Mesenchymal stem cell (in vitro differentiated cells and primary cell): Measurements from ENCODE around the gene ANKRD40CL.

Experiments used
- DNase-seq: peaks from one replicate; pipeline ENCODE4 v3.0.0-alpha.2; 2013
- H2AFZ ChIP-seq: one replicate; pipeline ENCODE4 v1.6.1; 2013; ENCODE audit warnings: low read depth, mild to moderate bottlenecking, control low read depth, inconsistent platforms, low read length, moderate library complexity
- H2AK5ac ChIP-seq: 2 replicates; pipeline ENCODE4 v1.6.1; 2013; ENCODE audit warnings: low read length, moderate library complexity, mild to moderate bottlenecking, inconsistent platforms; ENCODE audit not compliant: severe bottlenecking
- H2BK120ac ChIP-seq: one replicate; pipeline ENCODE4 v1.6.1; 2013; ENCODE audit warnings: low read depth, mild to moderate bottlenecking, inconsistent platforms, low read length, moderate library complexity
- H2BK12ac ChIP-seq, 2 experiments: one replicate each; pipeline ENCODE4 v1.6.1; 2013; ENCODE audit warnings: inconsistent platforms in 2 of 2, low read length in 2 of 2, mild to moderate bottlenecking in 2 of 2, moderate library complexity in 2 of 2, control low read depth in 1 of 2
- H2BK15ac ChIP-seq: one replicate; pipeline ENCODE4 v1.6.1; 2013; ENCODE audit warnings: mild to moderate bottlenecking, low read depth, inconsistent platforms; ENCODE audit not compliant: poor library complexity, severe bottlenecking
- H2BK5ac ChIP-seq: 2 replicates; pipeline ENCODE4 v1.6.1; 2013; ENCODE audit warnings: low read depth, mild to moderate bottlenecking, low read length, control low read depth, inconsistent platforms; ENCODE audit not compliant: poor library complexity, severe bottlenecking
- H3K14ac ChIP-seq, 2 experiments: one replicate each; pipeline ENCODE4 v1.6.1; 2013; ENCODE audit warnings: inconsistent platforms in 2 of 2, low read length in 2 of 2, control low read depth in 1 of 2, mild to moderate bottlenecking in 1 of 2, moderate library complexity in 1 of 2
- H3K18ac ChIP-seq, 2 experiments: one replicate each; pipeline ENCODE4 v1.6.1; 2013; ENCODE audit warnings: inconsistent platforms in 2 of 2, low read length in 2 of 2, control low read depth in 1 of 2, low read depth in 1 of 2, mild to moderate bottlenecking in 1 of 2
- H3K23ac ChIP-seq, 2 experiments: one replicate each; pipeline ENCODE4 v1.6.1; 2013; ENCODE audit warnings: inconsistent platforms in 2 of 2, low read length in 2 of 2, mild to moderate bottlenecking in 2 of 2, moderate library complexity in 2 of 2, control low read depth in 1 of 2
- H3K27ac ChIP-seq: 2 replicates; pipeline ENCODE4 v1.5.1; 2013; ENCODE audit warnings: mild to moderate bottlenecking, moderate library complexity, low read length, control low read depth, inconsistent platforms; ENCODE audit not compliant: poor library complexity, severe bottlenecking
- H3K27me3 ChIP-seq, 2 experiments: 2 replicates each; pipeline versions ENCODE4 v1.6.1 to v1.7.0; 2013; ENCODE audit warnings: low read length in 2 of 2, mild to moderate bottlenecking in 2 of 2, moderate library complexity in 2 of 2, control low read depth in 1 of 2, inconsistent platforms in 1 of 2; ENCODE audit not compliant: control insufficient read depth in 1 of 2, insufficient read depth in 1 of 2
- H3K36me3 ChIP-seq, 2 experiments: 2 replicates each; pipeline versions ENCODE4 v1.6.1 to v1.7.0; 2013; ENCODE audit warnings: low read length in 2 of 2, control low read depth in 1 of 2, inconsistent platforms in 1 of 2, low read depth in 1 of 2, mild to moderate bottlenecking in 1 of 2; ENCODE audit not compliant: insufficient read depth in 2 of 2, control insufficient read depth in 1 of 2
- H3K4ac ChIP-seq, 2 experiments: one replicate each; pipeline ENCODE4 v1.6.1; 2013; ENCODE audit warnings: inconsistent platforms in 2 of 2, low read length in 2 of 2, mild to moderate bottlenecking in 2 of 2, moderate library complexity in 2 of 2, control low read depth in 1 of 2, low read depth in 1 of 2
- H3K4me1 ChIP-seq: 2 replicates; pipeline ENCODE4 v1.6.1; 2013; ENCODE audit warnings: low read depth, low read length, control low read depth; ENCODE audit not compliant: control insufficient read depth, insufficient read depth
- H3K4me2 ChIP-seq: 2 replicates; pipeline ENCODE4 v1.6.1; 2013; ENCODE audit warnings: low read length, mild to moderate bottlenecking, inconsistent platforms; ENCODE audit not compliant: poor library complexity, severe bottlenecking
- H3K4me3 ChIP-seq, 2 experiments: 2 replicates each; pipeline versions ENCODE4 v1.5.1 to v1.7.0; 2013; ENCODE audit warnings: low read length in 2 of 2, mild to moderate bottlenecking in 2 of 2, control low read depth in 1 of 2, low read depth in 1 of 2; ENCODE audit not compliant: insufficient read depth in 1 of 2
- H3K79me1 ChIP-seq: replicated peaks from 2 replicates; pipeline ENCODE4 v1.6.1; 2013; ENCODE audit warnings: mild to moderate bottlenecking, control low read depth, low read length, inconsistent platforms; ENCODE audit not compliant: poor library complexity, severe bottlenecking
- H3K9ac ChIP-seq: 2 replicates; pipeline ENCODE4 v1.7.0; 2013; ENCODE audit warnings: mild to moderate bottlenecking, low read length, moderate library complexity
- H3K9me3 ChIP-seq: 2 replicates; pipeline ENCODE4 v1.7.0; 2013; ENCODE audit warnings: mild to moderate bottlenecking, low read length; ENCODE audit not compliant: control insufficient read depth
- H4K8ac ChIP-seq: one replicate; pipeline ENCODE4 v1.6.1; 2013; ENCODE audit warnings: inconsistent platforms, mild to moderate bottlenecking, low read length, moderate library complexity
- H4K91ac ChIP-seq: one replicate; pipeline ENCODE4 v1.6.1; 2013; ENCODE audit warnings: mild to moderate bottlenecking, low read length, inconsistent platforms
- WGBS: methylation state at CpG from one replicate; pipeline ENCODE4 v1.1.7; 2013; ENCODE audit warnings: mixed read lengths; 5-methylcytosine and 5-hydroxymethylcytosine counted together

ANKRD40CL gene

DNA sequence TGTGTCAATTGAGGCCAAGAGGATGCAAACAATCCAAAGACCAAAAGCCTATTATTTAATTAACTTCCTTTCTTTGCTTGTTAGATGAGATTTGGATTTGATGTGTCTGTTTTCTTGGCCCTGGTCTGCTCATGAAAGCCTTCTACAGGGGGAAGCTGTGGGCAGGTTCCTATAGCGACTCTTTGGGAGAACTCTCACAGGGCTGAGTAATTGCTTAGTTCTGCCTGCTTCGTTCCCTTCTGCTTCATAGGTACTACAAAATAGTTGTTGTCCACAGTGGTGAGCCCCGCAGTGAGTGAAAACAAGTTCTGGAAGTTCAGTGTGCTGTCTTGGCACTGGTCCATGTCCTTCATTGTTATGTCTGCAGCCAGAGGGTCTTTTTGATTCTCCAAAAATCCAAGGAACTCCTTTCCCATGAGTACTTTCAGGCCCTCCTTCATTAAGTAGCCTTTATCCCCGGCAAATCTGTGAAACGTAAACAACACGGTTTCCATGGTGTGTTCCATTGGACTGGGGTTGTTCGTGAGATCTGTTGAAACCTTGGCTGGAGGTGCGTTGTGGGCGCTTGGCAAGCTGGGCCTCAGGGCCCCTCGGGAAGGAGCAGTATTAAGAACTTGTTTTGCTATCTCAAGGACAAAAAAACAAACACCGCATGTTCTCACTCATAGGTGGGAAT, 30.0 kb upstream of the ANKRD40CL start:
- Histone ChIP-seq H2AFZ (no peak overlapping the region), H4K91ac (no peak overlapping the region), H3K23ac (no peak overlapping the region), H3K36me3 (no peaks in the 10 kb centered on the region), H3K4me3 (no peak overlapping the region), H2BK15ac (no peak overlapping the region), H3K27me3 (peaks cover 0 to 8% of the 10 kb centered on the region in 2 experiments), H3K18ac (no peak overlapping the region), H3K9me3 (no peaks in the 10 kb centered on the region), H2AK5ac (no peak overlapping the region), H4K8ac (no peak overlapping the region), H2BK12ac (no peak overlapping the region), H3K14ac (no peak overlapping the region), H2BK5ac (no peak overlapping the region), H3K79me1 (no peaks in the 10 kb centered on the region), H3K4me1 (no peaks in the 10 kb centered on the region), H3K27ac (no peak overlapping the region), H3K4ac (no peak overlapping the region), H2BK120ac (no peak overlapping the region), H3K9ac (no peak overlapping the region), H3K4me2 (no peak overlapping the region)
- WGBS, result 77% methylated on average over 9 of the region's 11 CpGs
- no peak for DNase-seq

DNA sequence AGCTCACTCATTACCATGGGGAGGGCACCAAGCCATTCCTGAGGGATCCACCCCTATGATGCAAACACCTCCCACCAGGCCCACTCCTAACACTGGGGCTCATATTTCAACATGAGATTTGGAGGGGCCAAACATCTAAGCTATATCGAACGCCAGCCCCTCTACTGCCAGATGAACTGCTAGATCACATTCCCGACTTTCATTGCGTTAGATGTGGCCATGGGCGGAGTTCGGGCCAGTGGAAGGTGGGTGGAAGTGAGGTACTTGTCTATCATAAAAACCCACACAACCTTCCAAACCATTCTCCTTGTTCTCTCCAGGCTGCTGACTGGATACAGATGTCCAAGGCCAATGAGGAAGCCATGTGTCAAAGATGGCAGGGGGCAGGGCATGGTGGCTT, 27.0 kb upstream of the ANKRD40CL start:
- Histone ChIP-seq H3K14ac (no peak overlapping the region), H3K9ac (no peak overlapping the region), H3K27ac (no peak overlapping the region), H3K79me1 (no peaks in the 10 kb centered on the region), H2AK5ac (no peak overlapping the region), H3K23ac (no peak overlapping the region), H3K18ac (no peak overlapping the region), H3K9me3 (no peaks in the 10 kb centered on the region), H3K4me3 (no peak overlapping the region), H3K4me2 (no peak overlapping the region), H2BK120ac (no peak overlapping the region), H2AFZ (no peak overlapping the region), H2BK5ac (no peak overlapping the region), H4K91ac (no peak overlapping the region), H2BK15ac (no peak overlapping the region), H3K27me3 (no peaks in the 10 kb centered on the region), H2BK12ac (no peak overlapping the region), H3K4ac (no peak overlapping the region), H3K36me3 (no peaks in the 10 kb centered on the region), H3K4me1 (no peaks in the 10 kb centered on the region), H4K8ac (no peak overlapping the region)
- WGBS, result 100% methylated on average over 2 of the region's 6 CpGs
- DNase-seq, result no peak

DNA sequence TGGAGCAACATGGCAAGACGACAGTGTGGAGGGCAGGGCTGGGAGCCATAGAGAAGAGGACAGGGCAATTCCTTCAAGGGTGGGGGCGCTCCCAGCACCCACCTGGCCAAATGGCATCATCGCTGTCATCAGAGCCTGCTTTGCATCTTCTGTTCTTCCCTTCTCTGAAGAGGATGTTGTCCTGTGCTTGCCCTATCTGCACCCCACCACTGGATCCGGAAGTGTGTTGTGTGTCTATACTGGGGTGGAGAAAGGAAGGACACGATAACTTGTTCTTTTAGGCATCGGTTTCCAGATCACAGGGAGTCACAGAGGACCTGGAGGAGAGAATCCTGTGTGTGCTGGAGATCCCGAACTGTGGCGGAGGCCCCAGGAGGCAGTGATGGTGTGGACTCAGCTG, 25.7 kb upstream of the ANKRD40CL start:
- no peak overlapping the region for H3K4me2 ChIP-seq
- H3K23ac ChIP-seq, result no peak overlapping the region

DNA sequence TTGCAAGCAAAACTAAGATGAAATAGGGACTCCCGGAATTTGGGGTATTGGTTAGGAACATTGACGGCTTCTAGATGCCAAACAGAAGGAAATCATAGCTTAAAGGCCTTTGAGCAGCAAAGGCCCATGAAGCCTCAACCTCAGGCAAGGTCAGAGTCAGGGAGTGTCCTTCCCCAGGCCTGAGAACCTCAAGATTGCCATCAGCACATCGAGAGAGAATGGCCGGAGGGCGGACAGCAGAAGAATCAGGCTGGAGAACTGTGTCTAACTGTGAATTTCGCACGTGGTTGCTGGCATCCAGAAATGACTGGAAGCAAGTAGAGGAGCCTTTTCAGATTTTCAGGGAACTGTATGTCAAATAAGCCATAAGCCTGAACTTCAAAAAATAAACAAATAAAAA, 24.8 kb upstream of the ANKRD40CL start:
- no peaks in the 10 kb centered on the region for H3K36me3 ChIP-seq
- H3K4me1 ChIP-seq, result peaks cover 3% of the 10 kb centered on the region
- H3K9ac ChIP-seq, result no peak overlapping the region
- H4K8ac ChIP-seq, result no peak overlapping the region
- H3K9me3 ChIP-seq, result no peaks in the 10 kb centered on the region
- H3K79me1 ChIP-seq, result no peaks in the 10 kb centered on the region
- H3K14ac ChIP-seq, result no peak overlapping the region
- no peak overlapping the region for H2BK15ac ChIP-seq
- H2AFZ ChIP-seq, result no peak overlapping the region
- H2AK5ac ChIP-seq, result no peak overlapping the region
- H3K4me2 ChIP-seq, result no peak overlapping the region
- no peak overlapping the region for H3K4ac ChIP-seq
- no peak overlapping the region for H2BK5ac ChIP-seq
- H2BK120ac ChIP-seq, result no peak overlapping the region
- 91% methylated on average over 7 of the region's 7 CpGs for WGBS
- no peaks in the 10 kb centered on the region for H3K27me3 ChIP-seq
- no peak overlapping the region for H3K4me3 ChIP-seq
- H2BK12ac ChIP-seq, result no peak overlapping the region
- H3K27ac ChIP-seq, result no peak overlapping the region
- H3K18ac ChIP-seq, result no peak overlapping the region
- H3K23ac ChIP-seq, result no peak overlapping the region
- no peak overlapping the region for H4K91ac ChIP-seq
- no peak for DNase-seq

More for the DNA sequence above, 25.7 kb upstream of the ANKRD40CL start:
- no peak overlapping the region for H4K8ac ChIP-seq
- no peak overlapping the region for H3K14ac ChIP-seq
- H2AK5ac ChIP-seq, result no peak overlapping the region
- no peak overlapping the region for H2AFZ ChIP-seq
- H3K36me3 ChIP-seq, result no peaks in the 10 kb centered on the region
- H2BK15ac ChIP-seq, result no peak overlapping the region
- H4K91ac ChIP-seq, result no peak overlapping the region
- H3K4me1 ChIP-seq, result no peaks in the 10 kb centered on the region
- H2BK12ac ChIP-seq, result no peak overlapping the region
- H3K18ac ChIP-seq, result no peak overlapping the region
- H3K27ac ChIP-seq, result no peak overlapping the region
- no peaks in the 10 kb centered on the region for H3K27me3 ChIP-seq
- no peaks in the 10 kb centered on the region for H3K9me3 ChIP-seq
- H3K4ac ChIP-seq, result peak overlapping the region in 1 of 2 experiments; percentile 7
- H3K9ac ChIP-seq, result no peak overlapping the region
- H2BK120ac ChIP-seq, result no peak overlapping the region
- no peak overlapping the region for H2BK5ac ChIP-seq
- 95% methylated on average over 8 of the region's 8 CpGs for WGBS
- no peak overlapping the region for H3K4me3 ChIP-seq
- no peaks in the 10 kb centered on the region for H3K79me1 ChIP-seq
- no peak for DNase-seq
